Measurements from ENCODE around the gene MMP2. TPM values are rescaled to one million over a fixed set of nuclear protein-coding genes. Genes with fewer than 3 reads are reported as not detected.

MMP2 gene
- total RNA-seq, 2 donors from 2014 or later: 131 to 136 TPM

DNA sequence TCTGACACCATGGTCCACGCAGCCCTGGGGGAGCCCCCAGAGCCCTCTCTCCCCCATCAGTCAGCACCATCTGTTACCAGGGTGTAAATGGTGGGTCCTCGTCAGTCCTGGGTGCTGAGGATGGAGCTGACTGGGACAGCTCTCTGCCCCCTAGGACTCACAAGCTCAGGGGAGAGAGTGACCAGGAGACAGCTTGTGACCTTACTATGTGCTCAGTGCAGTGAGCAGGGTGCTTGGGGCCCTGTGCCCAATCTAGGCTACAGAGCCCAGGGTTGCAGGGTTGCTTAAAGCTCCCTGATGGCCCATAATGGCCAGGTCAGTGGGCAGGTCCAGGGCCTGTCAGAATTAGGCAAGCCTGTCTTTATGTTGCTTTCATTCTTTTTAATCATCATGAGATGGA lies 11.3 kb downstream of the MMP2 start:
- no peaks in the 10 kb centered on the region for H3K9me3 ChIP-seq
- no peaks in the 10 kb centered on the region for H3K27me3 ChIP-seq
- peak overlapping the region in 1 of 2 donors; percentile 16 for H3K27ac ChIP-seq
- H3K36me3 ChIP-seq: peaks cover 19% of the 10 kb centered on the region
- TF ChIP-seq, protein P1, sequence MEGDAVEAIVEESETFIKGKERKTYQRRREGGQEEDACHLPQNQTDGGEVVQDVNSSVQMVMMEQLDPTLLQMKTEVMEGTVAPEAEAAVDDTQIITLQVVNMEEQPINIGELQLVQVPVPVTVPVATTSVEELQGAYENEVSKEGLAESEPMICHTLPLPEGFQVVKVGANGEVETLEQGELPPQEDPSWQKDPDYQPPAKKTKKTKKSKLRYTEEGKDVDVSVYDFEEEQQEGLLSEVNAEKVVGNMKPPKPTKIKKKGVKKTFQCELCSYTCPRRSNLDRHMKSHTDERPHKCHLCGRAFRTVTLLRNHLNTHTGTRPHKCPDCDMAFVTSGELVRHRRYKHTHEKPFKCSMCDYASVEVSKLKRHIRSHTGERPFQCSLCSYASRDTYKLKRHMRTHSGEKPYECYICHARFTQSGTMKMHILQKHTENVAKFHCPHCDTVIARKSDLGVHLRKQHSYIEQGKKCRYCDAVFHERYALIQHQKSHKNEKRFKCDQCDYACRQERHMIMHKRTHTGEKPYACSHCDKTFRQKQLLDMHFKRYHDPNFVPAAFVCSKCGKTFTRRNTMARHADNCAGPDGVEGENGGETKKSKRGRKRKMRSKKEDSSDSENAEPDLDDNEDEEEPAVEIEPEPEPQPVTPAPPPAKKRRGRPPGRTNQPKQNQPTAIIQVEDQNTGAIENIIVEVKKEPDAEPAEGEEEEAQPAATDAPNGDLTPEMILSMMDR (IDR thresholded peaks at IDR 0.05): no peak
- peak; percentile 34 for DNase-seq (ENCODE audit: low spot score)
- H3K4me3 ChIP-seq: no peak overlapping the region
- H3K4me1 ChIP-seq: no peaks in the 10 kb centered on the region

DNA sequence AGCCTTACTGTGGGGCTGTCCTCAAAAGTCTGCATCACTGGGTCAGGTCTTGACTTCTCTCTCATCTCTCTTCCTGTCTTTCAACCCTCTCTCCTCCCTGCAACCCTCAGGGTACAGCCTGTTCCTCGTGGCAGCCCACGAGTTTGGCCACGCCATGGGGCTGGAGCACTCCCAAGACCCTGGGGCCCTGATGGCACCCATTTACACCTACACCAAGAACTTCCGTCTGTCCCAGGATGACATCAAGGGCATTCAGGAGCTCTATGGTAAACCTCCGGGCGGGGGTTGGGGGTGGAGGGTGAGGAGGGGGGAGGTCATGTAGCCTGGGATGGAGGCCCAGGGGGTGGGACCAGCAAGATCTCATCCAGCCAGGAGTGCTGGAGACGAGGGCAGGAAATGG lies 12.7 kb downstream of the MMP2 start:
- H3K36me3 ChIP-seq: peaks cover 25% of the 10 kb centered on the region

DNA sequence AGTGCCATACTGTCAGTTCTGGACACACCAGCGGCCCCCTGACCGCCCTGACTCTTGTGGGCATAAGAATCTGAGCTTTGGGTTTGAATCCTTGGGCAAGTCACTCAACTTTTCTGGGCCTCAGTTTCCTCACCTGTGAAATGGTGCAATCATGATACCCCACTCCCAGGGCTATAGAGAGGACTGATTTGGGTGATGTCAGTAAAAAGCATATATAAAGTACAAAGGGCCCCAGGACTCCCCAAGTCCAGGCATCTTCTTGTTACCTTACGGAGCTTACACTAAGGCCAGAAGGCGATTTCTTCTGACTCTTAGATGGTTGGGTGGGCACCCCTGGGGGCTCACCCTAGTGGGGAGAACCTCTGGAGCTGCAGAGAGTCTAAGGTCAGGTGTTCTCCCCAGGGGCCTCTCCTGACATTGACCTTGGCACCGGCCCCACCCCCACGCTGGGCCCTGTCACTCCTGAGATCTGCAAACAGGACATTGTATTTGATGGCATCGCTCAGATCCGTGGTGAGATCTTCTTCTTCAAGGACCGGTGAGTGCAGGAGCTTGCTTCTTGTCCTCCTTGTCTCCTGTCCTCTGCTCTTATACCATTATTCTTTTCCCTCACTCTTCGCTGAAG lies 13.9 kb downstream of the MMP2 start:
- TF ChIP-seq, protein P1 (IDR thresholded peaks at IDR 0.05): no peak
- Histone ChIP-seq H3K4me3 (no peak overlapping the region), H3K36me3 (peaks cover 35% of the 10 kb centered on the region), H3K27me3 (no peaks in the 10 kb centered on the region), H3K9me3 (no peaks in the 10 kb centered on the region), H3K27ac (no peak overlapping the region), H3K4me1 (no peaks in the 10 kb centered on the region)
- peak; percentile 55 for DNase-seq (ENCODE audit: low spot score)

More for the DNA sequence above, 12.7 kb downstream of the MMP2 start:
- peak overlapping the region in 1 of 2 donors; percentile 42 for H3K27ac ChIP-seq
- no peaks in the 10 kb centered on the region for H3K4me1 ChIP-seq
- no peaks in the 10 kb centered on the region for H3K9me3 ChIP-seq
- no peak overlapping the region for H3K4me3 ChIP-seq
- peak; percentile 54 for DNase-seq (ENCODE audit: low spot score)
- TF ChIP-seq, protein P1 (IDR thresholded peaks at IDR 0.05): no peak
- no peaks in the 10 kb centered on the region for H3K27me3 ChIP-seq

DNA sequence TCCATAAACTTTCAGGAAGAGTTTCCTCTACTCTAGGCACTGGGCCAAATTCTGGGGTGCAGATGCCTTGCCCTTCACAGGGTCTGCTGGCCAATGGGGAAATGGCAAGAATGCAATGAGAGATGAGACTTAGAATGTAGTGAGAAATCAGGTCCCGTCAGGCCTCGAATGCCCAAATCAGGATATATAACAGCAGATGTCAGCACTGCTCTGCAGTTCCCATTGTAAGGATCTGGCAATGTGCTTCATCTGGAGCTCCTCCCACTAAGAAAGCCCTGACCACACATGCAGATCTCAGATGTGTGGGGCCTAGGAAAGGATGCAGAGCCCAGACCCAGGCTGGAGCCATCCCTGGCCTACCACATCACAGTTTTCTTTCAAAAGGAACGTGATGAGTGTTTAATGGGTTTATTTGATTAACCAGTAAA lies 16.0 kb downstream of the MMP2 start:
- TF ChIP-seq, protein P1 (IDR thresholded peaks at IDR 0.05): peak in 1 of 2 donors; percentile 64
- peak; percentile 62 for DNase-seq (ENCODE audit: low spot score)
- H3K27me3 ChIP-seq: no peaks in the 10 kb centered on the region
- H3K9me3 ChIP-seq: no peaks in the 10 kb centered on the region
- H3K4me3 ChIP-seq: no peak overlapping the region
- peaks cover 18% of the 10 kb centered on the region for H3K36me3 ChIP-seq
- H3K27ac ChIP-seq: no peak overlapping the region
- peaks cover 0 to 5% of the 10 kb centered on the region in 2 donors for H3K4me1 ChIP-seq

DNA sequence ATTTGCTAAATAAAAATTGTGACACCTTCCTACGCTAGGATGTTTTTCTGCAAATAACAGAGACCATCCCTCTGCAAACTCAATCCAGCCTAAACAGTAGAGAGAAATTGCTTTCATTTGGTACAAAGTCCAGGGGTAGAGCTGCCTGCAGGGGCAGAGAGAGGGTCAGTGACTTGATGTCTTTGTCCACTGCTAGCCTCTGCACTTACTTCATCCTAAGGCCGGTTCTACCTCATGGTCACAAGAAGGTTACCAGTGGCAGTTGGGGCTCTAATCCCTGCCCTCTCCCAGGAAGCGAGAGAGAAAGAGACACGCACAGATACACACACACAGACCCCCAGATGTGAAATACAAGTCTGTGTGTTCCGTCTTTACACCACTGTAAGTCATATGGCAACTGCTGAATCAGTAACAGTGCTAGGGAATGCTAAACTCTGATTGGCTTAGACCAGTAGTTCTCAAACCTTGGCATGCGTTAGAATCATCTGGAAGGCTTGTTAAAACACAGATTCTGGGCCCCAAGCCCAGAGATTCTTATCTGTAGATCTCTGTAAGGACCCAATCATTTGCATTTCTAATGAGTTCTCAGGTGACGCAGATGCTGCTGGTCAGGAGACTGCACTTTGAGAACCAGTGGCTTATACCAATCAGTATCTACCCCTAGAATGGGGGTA lies 16.8 kb downstream of the MMP2 start:
- H3K36me3 ChIP-seq: peaks cover 18% of the 10 kb centered on the region
- no peak overlapping the region for H3K4me3 ChIP-seq
- H3K9me3 ChIP-seq: no peaks in the 10 kb centered on the region
- no peak overlapping the region for H3K27ac ChIP-seq
- TF ChIP-seq, protein P1 (IDR thresholded peaks at IDR 0.05): no peak
- H3K27me3 ChIP-seq: no peaks in the 10 kb centered on the region
- no peak for DNase-seq (ENCODE audit: low spot score)
- peaks cover 0 to 12% of the 10 kb centered on the region in 2 donors for H3K4me1 ChIP-seq

Measured in right atrium auricular region (tissue), 2 donors.